ENCODE measurements around the gene SRBD1.

SRBD1 gene

GRCh38 chr2:45611020-45611859 is at the start of gene SRBD1:
SRBD1 (minus strand) TSS chr2:45611267; CDS start chr2:45605441, 5,826 bp downstream.
- peak; percentile 83 for DNase-seq

GRCh38 chr2:45654250-45654649 is 43.2 kb upstream of the SRBD1 start:
- DNase-seq: no peak

GRCh38 chr2:45653122-45653913 is 42.3 kb upstream of the SRBD1 start:
- no peak for DNase-seq

GRCh38 chr2:45652090-45653031 is 41.3 kb upstream of the SRBD1 start:
- peak; percentile 11 for DNase-seq

- DNase-seq: no peak
These were observed 40.5 kb upstream of the SRBD1 start, which contains the start of gene PRKCE for GRCh38 chr2:45651415-45652089. PRKCE (plus strand) TSS chr2:45651675.

- DNase-seq: peak; percentile 89
These were observed 39.9 kb upstream of the SRBD1 start for GRCh38 chr2:45650851-45651414.

- DNase-seq: peak; percentile 43
These were observed 39.1 kb upstream of the SRBD1 start for GRCh38 chr2:45649858-45650811.

- DNase-seq: no peak
These were observed 38.4 kb upstream of the SRBD1 start for GRCh38 chr2:45649462-45649857.

GRCh38 chr2:45648636-45649035 is 37.6 kb upstream of the SRBD1 start:
- no peak for DNase-seq

GRCh38 chr2:45647986-45648520 is 37.0 kb upstream of the SRBD1 start:
- no peak for DNase-seq

GRCh38 chr2:45647356-45647755 is 36.3 kb upstream of the SRBD1 start:
- DNase-seq: no peak

- no peak for DNase-seq
These were observed 35.2 kb upstream of the SRBD1 start for GRCh38 chr2:45646289-45646688.

GRCh38 chr2:45643543-45644542 is 32.8 kb upstream of the SRBD1 start:
- DNase-seq: peak; percentile 20

GRCh38 chr2:45643095-45643494 is 32.0 kb upstream of the SRBD1 start:
- no peak for DNase-seq

GRCh38 chr2:45640576-45640975 is 29.5 kb upstream of the SRBD1 start:
- DNase-seq: no peak

- no peak for DNase-seq
These were observed 26.4 kb upstream of the SRBD1 start for GRCh38 chr2:45637440-45637839.

GRCh38 chr2:45636008-45636407 is 24.9 kb upstream of the SRBD1 start:
- no peak for DNase-seq

GRCh38 chr2:45634223-45634622 is 23.2 kb upstream of the SRBD1 start:
- no peak for DNase-seq

GRCh38 chr2:45631955-45632354 is 20.9 kb upstream of the SRBD1 start:
- DNase-seq: no peak

Measured in DMS 273 treated with DMSO at 0.1 percent for 48 hours (cell line).